ENCODE data around the gene PHF2. TPM values are rescaled to one million over a fixed set of nuclear protein-coding genes. Genes with fewer than 3 reads are reported as not detected.

Gene PHF2
- total RNA-seq, 1 experiment from 2014 or later, result 12.9 TPM

- in situ Hi-C loops (cut with HindIII; ENCODE audit: low pct_unique_long_range_greater_than_20kb, low sequenced_read_pairs), result no loop called here
- DNase-seq (ENCODE audit: low read depth, low spot score), result no peak
Observed at GRCh38 chr9:93686127-93686879, 109.9 kb downstream of the PHF2 start.

DNA sequence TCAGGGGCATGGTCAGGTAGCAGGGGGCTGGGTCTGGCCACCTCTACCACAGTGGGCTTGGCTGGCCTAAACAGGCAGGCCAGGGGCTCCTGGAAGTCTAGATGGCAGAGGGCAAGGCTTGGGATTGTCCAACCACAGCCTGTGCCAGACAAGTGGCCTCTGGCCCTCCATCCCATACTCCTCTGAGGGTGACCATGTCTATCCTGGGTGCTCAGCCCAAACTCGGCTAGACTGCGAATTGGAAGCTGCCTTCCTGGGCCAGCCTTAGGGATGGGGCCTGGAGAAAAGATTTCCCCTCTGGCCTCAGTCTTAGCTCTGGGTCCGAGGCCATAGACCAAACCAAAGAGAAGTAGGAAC is 110.5 kb downstream of the PHF2 start:
- in situ Hi-C loops (cut with HindIII; ENCODE audit: low pct_unique_long_range_greater_than_20kb, low sequenced_read_pairs), result no loop called here
- no peak for DNase-seq (ENCODE audit: low read depth, low spot score)

- no peak for DNase-seq (ENCODE audit: low read depth, low spot score)
- in situ Hi-C loops (cut with HindIII; ENCODE audit: low pct_unique_long_range_greater_than_20kb, low sequenced_read_pairs), result no loop called here
Observed at GRCh38 chr9:93690618-93691017, 114.2 kb downstream of the PHF2 start.

GRCh38 chr9:93693129-93693528 is 116.7 kb downstream of the PHF2 start:
- DNase-seq (ENCODE audit: low read depth, low spot score), result no peak
- in situ Hi-C loops (cut with HindIII; ENCODE audit: low pct_unique_long_range_greater_than_20kb, low sequenced_read_pairs), result no loop called here

GRCh38 chr9:93697352-93698139 is 121.2 kb downstream of the PHF2 start:
- in situ Hi-C loops (cut with HindIII; ENCODE audit: low pct_unique_long_range_greater_than_20kb, low sequenced_read_pairs), result no loop called here
- no peak for DNase-seq (ENCODE audit: low read depth, low spot score)

DNA sequence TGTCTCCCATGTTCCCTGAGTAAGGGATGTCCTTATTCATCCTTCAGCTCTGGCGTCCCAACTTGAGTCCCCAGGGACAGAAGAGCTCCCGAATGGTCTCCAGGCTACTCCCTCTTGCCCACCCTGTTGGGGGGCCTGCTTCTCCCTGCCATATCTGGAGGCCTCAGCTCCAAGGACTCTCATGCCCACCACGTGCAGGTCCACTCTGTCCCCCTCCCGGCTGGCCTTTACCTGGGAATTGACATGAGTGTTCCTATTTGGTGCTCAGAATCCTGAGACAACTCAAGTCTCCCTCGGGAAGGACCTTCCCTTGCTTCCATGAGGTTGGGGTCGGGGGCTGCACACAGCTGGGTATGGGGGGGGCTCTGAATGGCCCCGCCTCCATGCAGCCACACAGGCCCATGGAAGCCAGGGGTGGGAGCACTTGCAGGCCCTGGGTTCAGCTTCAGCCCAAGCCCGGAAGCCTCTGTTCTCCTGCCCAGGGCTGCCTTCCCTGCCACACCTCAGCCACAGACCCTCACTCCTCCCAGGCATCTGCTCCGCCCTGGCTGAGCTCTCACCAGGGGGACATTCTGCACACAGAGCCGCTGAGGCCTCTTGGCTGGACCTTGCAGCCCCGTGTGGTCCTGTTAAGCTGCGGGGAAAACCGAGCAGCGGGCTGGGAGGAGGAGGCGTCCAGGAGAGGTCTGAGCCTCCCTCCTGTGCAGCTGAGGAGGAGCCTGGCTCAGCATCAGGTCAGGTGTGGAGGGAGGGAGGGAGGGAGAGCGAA is 121.9 kb downstream of the PHF2 start:
- no peak for DNase-seq (ENCODE audit: low read depth, low spot score)
- in situ Hi-C loops (cut with HindIII; ENCODE audit: low pct_unique_long_range_greater_than_20kb, low sequenced_read_pairs), result no loop called here

GRCh38 chr9:93699650-93700049 is 123.3 kb downstream of the PHF2 start:
- in situ Hi-C loops (cut with HindIII; ENCODE audit: low pct_unique_long_range_greater_than_20kb, low sequenced_read_pairs), result no loop called here

DNA sequence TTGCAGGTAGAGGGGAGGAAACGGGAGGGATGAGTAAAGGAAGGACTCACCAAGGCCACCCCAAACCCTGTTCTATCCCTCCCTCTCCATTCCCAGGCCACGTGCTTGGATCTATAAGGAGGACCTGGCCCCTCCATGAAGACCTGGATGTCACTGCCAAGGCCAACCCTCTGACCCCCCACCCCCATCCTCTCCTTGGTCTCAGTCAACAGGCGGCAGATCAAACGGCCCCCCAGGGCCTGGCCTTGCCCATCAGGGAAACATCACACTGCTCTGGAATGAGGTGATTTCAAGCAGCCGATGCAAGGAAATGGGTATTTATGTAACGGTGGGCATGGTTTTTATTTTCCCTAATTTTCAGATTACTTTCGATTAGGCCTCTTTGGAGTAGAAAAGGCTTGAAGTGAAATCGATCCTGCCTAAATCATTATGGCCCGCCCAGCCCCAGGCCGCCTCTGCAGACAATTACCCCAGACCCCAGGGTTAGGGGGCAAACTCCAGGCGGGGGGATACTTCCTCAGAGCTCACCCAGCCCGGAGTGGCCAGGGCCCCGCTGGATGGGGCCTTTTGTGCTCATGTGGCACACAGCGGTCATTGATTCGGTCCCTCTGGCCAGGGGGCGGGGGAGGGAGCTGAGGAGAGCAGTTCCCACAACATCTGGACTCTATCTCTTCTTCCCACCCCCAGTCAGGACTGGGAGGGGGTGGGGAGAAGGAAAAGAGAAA is 125.3 kb downstream of the PHF2 start:
- in situ Hi-C loops (cut with HindIII; ENCODE audit: low pct_unique_long_range_greater_than_20kb, low sequenced_read_pairs), result no loop called here
- no peak for DNase-seq (ENCODE audit: low read depth, low spot score)

More at GRCh38 chr9:93699650-93700049, 123.3 kb downstream of the PHF2 start:
- no peak for DNase-seq (ENCODE audit: low read depth, low spot score)

- in situ Hi-C loops (cut with HindIII; ENCODE audit: low pct_unique_long_range_greater_than_20kb, low sequenced_read_pairs), result no loop called here
- no peak for DNase-seq (ENCODE audit: low read depth, low spot score)
Observed at GRCh38 chr9:93702261-93702660, 125.9 kb downstream of the PHF2 start.

GRCh38 chr9:93708289-93708986 is 132.1 kb downstream of the PHF2 start:
- in situ Hi-C loops (cut with HindIII; ENCODE audit: low pct_unique_long_range_greater_than_20kb, low sequenced_read_pairs), result no loop called here
- DNase-seq (ENCODE audit: low read depth, low spot score), result no peak

GRCh38 chr9:93708987-93709302 is 132.6 kb downstream of the PHF2 start:
- in situ Hi-C loops (cut with HindIII; ENCODE audit: low pct_unique_long_range_greater_than_20kb, low sequenced_read_pairs), result no loop called here
- DNase-seq (ENCODE audit: low read depth, low spot score), result no peak

GRCh38 chr9:93709600-93710369 is 133.4 kb downstream of the PHF2 start:
- DNase-seq (ENCODE audit: low read depth, low spot score), result no peak
- in situ Hi-C loops (cut with HindIII; ENCODE audit: low pct_unique_long_range_greater_than_20kb, low sequenced_read_pairs), result no loop called here

DNA sequence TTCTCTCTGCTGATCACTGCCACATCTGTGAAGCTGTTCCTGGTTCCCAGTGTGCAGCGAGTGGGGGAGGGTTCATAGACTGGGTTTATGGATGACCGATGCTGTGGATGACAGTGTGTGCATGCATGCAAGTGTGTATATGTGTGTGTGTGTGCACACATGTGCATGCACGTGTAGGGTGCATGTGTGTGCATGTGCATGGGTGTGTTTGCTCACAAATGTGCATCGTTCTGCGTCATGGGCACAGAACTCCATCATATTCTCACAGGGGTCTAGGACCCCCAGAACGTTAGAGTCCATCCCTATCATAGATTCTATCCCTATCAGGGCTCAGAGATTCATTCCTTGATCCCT is 134.0 kb downstream of the PHF2 start:
- in situ Hi-C loops (cut with HindIII; ENCODE audit: low pct_unique_long_range_greater_than_20kb, low sequenced_read_pairs), result no loop called here
- no peak for DNase-seq (ENCODE audit: low read depth, low spot score)

GRCh38 chr9:93711002-93711401 is 134.6 kb downstream of the PHF2 start:
- in situ Hi-C loops (cut with HindIII; ENCODE audit: low pct_unique_long_range_greater_than_20kb, low sequenced_read_pairs), result no loop called here
- DNase-seq (ENCODE audit: low read depth, low spot score), result no peak

- in situ Hi-C loops (cut with HindIII; ENCODE audit: low pct_unique_long_range_greater_than_20kb, low sequenced_read_pairs), result no loop called here
- DNase-seq (ENCODE audit: low read depth, low spot score), result no peak
Observed at GRCh38 chr9:93712896-93713295, 136.5 kb downstream of the PHF2 start.

GRCh38 chr9:93713716-93714115 is 137.3 kb downstream of the PHF2 start:
- no peak for DNase-seq (ENCODE audit: low read depth, low spot score)
- in situ Hi-C loops (cut with HindIII; ENCODE audit: low pct_unique_long_range_greater_than_20kb, low sequenced_read_pairs), result no loop called here

- in situ Hi-C loops (cut with HindIII; ENCODE audit: low pct_unique_long_range_greater_than_20kb, low sequenced_read_pairs), result no loop called here
- no peak for DNase-seq (ENCODE audit: low read depth, low spot score)
Observed at GRCh38 chr9:93721417-93721965, 145.1 kb downstream of the PHF2 start.

All from SK-MEL-5 (cell line).